Measurements from ENCODE around the gene TDRD12.
"Not testable (repeated sequence)": the region's sequence is repeated elsewhere in the genome, so short reads cannot be mapped to it uniquely, and the experiment has no call there.

TDRD12 gene

DNA sequence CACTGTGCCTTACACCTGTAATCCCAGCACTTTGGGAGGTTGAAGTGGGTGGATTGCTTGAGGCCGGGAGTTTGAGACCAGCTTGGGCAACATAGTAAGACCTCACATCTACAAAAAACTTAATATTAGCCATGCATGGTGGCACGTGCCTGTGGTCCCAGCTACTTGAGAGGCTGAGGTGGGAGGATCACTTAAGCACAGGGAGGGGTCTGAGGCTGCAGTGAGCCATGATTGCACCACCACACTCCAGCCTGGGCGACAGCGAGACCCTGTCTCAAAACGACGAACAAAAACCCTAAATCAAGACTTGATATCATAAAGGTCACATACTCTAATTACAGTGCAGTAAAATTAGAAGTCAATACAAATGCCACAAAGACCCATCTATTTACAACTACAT lies 132.6 kb downstream of the TDRD12 start:
- H3K4me3 ChIP-seq (ENCODE audit: low read depth, low read length), result no peak overlapping the region
- in situ Hi-C loops (cut with HindIII; ENCODE audit: low sequenced_read_pairs), result no loop called here
- TF ChIP-seq, protein P1, sequence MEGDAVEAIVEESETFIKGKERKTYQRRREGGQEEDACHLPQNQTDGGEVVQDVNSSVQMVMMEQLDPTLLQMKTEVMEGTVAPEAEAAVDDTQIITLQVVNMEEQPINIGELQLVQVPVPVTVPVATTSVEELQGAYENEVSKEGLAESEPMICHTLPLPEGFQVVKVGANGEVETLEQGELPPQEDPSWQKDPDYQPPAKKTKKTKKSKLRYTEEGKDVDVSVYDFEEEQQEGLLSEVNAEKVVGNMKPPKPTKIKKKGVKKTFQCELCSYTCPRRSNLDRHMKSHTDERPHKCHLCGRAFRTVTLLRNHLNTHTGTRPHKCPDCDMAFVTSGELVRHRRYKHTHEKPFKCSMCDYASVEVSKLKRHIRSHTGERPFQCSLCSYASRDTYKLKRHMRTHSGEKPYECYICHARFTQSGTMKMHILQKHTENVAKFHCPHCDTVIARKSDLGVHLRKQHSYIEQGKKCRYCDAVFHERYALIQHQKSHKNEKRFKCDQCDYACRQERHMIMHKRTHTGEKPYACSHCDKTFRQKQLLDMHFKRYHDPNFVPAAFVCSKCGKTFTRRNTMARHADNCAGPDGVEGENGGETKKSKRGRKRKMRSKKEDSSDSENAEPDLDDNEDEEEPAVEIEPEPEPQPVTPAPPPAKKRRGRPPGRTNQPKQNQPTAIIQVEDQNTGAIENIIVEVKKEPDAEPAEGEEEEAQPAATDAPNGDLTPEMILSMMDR (IDR thresholded peaks at IDR 0.05; ENCODE audit: low read depth, low read length), result no peak
- DNase-seq (ENCODE audit: low read depth, low spot score), result no peak

- DNase-seq (ENCODE audit: low read depth, low spot score); in situ Hi-C loops (cut with HindIII; ENCODE audit: low sequenced_read_pairs); H3K4me3 ChIP-seq (ENCODE audit: low read depth, low read length): not testable (repeated sequence)
Observed at GRCh38 chr19:32856818-32857217, 137.3 kb downstream of the TDRD12 start.

GRCh38 chr19:32857584-32857983 lies 138.0 kb downstream of the TDRD12 start:
- H3K4me3 ChIP-seq (ENCODE audit: low read depth, low read length), result no peak overlapping the region
- no peak for DNase-seq (ENCODE audit: low read depth, low spot score)
- TF ChIP-seq, protein P1 (IDR thresholded peaks at IDR 0.05; ENCODE audit: low read depth, low read length), result no peak
- in situ Hi-C loops (cut with HindIII; ENCODE audit: low sequenced_read_pairs), result no loop called here

DNA sequence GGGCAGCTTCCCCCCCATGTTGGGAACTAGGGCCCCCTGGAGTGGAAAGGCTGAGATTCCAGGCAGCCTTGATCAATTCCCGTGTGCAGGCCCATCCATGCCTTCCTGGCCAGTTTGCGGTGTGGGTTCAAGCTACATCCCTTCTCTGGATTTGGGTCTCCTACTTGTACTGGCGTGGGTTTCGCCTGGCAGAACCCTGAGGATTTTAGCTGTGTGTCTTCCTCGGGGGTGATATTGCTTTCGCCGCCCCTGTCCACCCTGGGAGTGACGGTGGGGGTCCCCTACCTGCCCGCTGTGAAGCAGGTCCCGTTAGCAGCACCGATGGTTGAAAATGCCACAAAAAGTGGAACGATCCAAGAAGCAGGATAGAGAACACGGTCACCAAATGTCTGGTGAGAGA lies 138.6 kb downstream of the TDRD12 start:
- no peak for DNase-seq (ENCODE audit: low read depth, low spot score)
- in situ Hi-C loops (cut with HindIII; ENCODE audit: low sequenced_read_pairs), result no loop called here
- TF ChIP-seq, protein P1 (IDR thresholded peaks at IDR 0.05; ENCODE audit: low read depth, low read length), result no peak
- H3K4me3 ChIP-seq (ENCODE audit: low read depth, low read length), result no peak overlapping the region

- in situ Hi-C loops (cut with HindIII; ENCODE audit: low sequenced_read_pairs), result no loop called here
- no peak for DNase-seq (ENCODE audit: low read depth, low spot score)
- no peak overlapping the region for H3K4me3 ChIP-seq (ENCODE audit: low read depth, low read length)
- TF ChIP-seq, protein P1 (IDR thresholded peaks at IDR 0.05; ENCODE audit: low read depth, low read length), result no peak
Observed at GRCh38 chr19:32858559-32858958, 139.0 kb downstream of the TDRD12 start.

DNA sequence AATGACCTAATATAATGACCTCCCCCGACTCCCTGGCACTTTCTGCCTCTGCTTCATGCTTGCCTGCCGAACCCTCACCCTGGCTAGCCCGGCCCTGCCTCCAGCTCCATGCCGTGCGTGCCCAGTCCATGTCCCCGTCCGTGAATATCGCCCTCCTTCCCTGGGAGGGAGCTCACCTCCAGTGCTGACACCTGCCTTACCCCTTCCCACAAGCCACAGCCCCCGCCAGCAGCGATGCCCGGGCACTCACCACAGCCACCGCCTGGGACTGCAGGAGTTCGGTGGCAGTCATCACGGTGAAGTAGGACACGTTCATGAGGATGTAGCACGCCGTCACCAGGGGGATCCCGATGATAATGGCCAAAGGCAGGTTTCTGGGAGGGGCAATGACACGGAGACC lies 140.0 kb downstream of the TDRD12 start:
- in situ Hi-C loops (cut with HindIII; ENCODE audit: low sequenced_read_pairs), result no loop called here
- TF ChIP-seq, protein P1 (IDR thresholded peaks at IDR 0.05; ENCODE audit: low read depth, low read length), result no peak
- H3K4me3 ChIP-seq (ENCODE audit: low read depth, low read length), result no peak overlapping the region
- no peak for DNase-seq (ENCODE audit: low read depth, low spot score)

DNA sequence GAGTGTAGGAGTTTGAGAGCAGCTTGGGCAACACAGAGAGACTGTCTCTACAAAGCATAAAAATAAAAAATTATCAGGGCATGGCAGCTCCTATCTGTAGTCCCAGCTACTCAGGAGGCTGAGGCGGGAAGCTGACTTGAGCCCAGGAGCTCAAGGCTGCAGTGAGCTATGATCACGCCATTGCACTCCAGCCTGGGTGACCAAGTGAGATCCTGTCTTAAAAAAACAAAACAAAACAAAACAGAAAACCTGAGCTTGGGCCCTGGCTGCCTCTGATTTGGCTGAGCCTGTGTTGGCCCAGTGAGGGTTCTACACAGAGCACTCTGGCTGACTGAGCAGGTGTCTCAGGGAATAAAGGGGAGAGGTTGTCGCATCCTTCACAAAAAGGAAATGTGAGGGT lies 142.0 kb downstream of the TDRD12 start:
- H3K4me3 ChIP-seq (ENCODE audit: low read depth, low read length), result no peak overlapping the region
- DNase-seq (ENCODE audit: low read depth, low spot score), result no peak
- in situ Hi-C loops (cut with HindIII; ENCODE audit: low sequenced_read_pairs), result no loop called here
- TF ChIP-seq, protein P1 (IDR thresholded peaks at IDR 0.05; ENCODE audit: low read depth, low read length), result no peak

Measured in astrocyte of the spinal cord (primary cell).